PFSK-1 (cell line): ENCODE results near the gene C22orf15.

Source experiments
- FOXP2 ChIP-seq: optimal IDR thresholded peaks from 2 replicates; pipeline ENCODE3; 2011; ENCODE audit warnings: borderline replicate concordance, control low read depth, inconsistent platforms; ENCODE audit not compliant: insufficient read depth; ENCODE audit errors: extremely low read length, extremely low read depth
- POLR2AphosphoS5 ChIP-seq: IDR thresholded peaks from 2 replicates; pipeline ENCODE4 v1.6.1; 2012; ENCODE audit warnings: low read depth, mild to moderate bottlenecking, control low read depth, low read length, moderate library complexity
- SIN3A ChIP-seq: IDR thresholded peaks from 2 replicates; pipeline ENCODE4 v1.6.1; 2012; ENCODE audit warnings: mild to moderate bottlenecking, low read length, moderate library complexity, borderline replicate concordance; ENCODE audit not compliant: insufficient read depth
- TAF1 ChIP-seq: IDR thresholded peaks from 2 replicates; pipeline ENCODE4 v1.6.1; 2012; ENCODE audit warnings: low read length, control low read depth, borderline replicate concordance; ENCODE audit not compliant: insufficient read depth
- TF ChIP-seq, protein P1 (sequence below), 2 experiments: IDR thresholded peaks; 2 replicates each; pipeline versions ENCODE4 v1.6.1 to v1.8.0; 2011 to 2012; ENCODE audit warnings: low read depth in 2 of 2, low read length in 2 of 2, control low read depth in 1 of 2, inconsistent platforms in 1 of 2, mild to moderate bottlenecking in 1 of 2, moderate library complexity in 1 of 2; ENCODE audit not compliant: insufficient read depth in 1 of 2

Gene C22orf15

DNA sequence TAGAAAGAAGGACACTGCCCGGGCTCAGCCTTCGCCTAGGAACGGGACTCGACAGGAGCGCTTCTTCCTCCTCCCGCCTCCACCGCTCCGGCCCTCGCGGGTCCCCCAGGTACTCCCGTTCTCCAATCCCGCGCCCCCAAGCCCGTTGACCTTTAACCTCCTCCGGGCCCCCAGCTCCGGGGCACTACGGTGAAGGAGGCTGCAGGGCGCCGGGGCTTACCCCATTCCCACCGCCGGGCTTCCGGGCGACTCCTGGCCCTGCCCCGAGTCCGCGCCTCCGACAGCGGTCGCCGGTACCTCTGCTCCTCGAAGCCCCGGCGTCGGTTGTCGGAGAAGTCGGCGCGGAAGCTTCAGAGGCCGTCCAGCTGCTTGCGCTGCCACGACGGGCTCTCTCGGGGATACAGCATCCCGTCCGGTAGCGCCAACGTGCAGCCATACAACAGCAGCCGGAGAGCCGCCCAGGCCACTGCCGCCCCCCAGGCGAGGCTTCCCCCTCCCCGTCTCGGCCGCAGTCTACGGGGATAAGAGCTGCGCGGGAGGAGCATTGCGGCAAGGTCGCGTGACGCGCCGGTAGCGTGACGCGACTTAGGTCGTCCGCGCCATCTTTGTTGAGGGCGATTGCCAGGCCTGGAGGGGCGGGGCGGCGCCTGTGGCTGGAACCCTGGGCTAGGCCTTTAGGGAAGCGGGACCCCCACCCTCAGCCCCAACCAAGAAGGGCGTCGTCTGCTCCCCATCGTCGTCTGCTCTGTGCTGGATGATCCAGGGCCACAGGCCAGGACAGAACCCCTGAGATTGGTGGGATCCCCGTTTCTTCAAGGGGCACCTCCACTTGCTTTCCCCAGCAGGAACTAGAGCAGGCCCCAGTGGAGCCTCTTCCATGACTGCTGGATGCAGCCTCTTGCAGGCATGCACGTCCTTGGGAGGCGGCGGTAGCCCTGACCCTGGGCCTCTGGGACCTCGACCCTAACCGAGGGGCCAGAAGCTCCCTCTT is 45.7 kb upstream of the C22orf15 start:
- TF ChIP-seq, protein P1, sequence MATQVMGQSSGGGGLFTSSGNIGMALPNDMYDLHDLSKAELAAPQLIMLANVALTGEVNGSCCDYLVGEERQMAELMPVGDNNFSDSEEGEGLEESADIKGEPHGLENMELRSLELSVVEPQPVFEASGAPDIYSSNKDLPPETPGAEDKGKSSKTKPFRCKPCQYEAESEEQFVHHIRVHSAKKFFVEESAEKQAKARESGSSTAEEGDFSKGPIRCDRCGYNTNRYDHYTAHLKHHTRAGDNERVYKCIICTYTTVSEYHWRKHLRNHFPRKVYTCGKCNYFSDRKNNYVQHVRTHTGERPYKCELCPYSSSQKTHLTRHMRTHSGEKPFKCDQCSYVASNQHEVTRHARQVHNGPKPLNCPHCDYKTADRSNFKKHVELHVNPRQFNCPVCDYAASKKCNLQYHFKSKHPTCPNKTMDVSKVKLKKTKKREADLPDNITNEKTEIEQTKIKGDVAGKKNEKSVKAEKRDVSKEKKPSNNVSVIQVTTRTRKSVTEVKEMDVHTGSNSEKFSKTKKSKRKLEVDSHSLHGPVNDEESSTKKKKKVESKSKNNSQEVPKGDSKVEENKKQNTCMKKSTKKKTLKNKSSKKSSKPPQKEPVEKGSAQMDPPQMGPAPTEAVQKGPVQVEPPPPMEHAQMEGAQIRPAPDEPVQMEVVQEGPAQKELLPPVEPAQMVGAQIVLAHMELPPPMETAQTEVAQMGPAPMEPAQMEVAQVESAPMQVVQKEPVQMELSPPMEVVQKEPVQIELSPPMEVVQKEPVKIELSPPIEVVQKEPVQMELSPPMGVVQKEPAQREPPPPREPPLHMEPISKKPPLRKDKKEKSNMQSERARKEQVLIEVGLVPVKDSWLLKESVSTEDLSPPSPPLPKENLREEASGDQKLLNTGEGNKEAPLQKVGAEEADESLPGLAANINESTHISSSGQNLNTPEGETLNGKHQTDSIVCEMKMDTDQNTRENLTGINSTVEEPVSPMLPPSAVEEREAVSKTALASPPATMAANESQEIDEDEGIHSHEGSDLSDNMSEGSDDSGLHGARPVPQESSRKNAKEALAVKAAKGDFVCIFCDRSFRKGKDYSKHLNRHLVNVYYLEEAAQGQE (IDR thresholded peaks at IDR 0.05; ENCODE audit: insufficient read depth in 1 of 2, low read depth in 2 of 2, low read length in 2 of 2) = no peak
- TF ChIP-seq POLR2AphosphoS5 (peak; percentile 90), TAF1 (0 out of 2 replicates have a peak, but pooled peaks have one; percentile 59), FOXP2 (peak; percentile 90)

DNA sequence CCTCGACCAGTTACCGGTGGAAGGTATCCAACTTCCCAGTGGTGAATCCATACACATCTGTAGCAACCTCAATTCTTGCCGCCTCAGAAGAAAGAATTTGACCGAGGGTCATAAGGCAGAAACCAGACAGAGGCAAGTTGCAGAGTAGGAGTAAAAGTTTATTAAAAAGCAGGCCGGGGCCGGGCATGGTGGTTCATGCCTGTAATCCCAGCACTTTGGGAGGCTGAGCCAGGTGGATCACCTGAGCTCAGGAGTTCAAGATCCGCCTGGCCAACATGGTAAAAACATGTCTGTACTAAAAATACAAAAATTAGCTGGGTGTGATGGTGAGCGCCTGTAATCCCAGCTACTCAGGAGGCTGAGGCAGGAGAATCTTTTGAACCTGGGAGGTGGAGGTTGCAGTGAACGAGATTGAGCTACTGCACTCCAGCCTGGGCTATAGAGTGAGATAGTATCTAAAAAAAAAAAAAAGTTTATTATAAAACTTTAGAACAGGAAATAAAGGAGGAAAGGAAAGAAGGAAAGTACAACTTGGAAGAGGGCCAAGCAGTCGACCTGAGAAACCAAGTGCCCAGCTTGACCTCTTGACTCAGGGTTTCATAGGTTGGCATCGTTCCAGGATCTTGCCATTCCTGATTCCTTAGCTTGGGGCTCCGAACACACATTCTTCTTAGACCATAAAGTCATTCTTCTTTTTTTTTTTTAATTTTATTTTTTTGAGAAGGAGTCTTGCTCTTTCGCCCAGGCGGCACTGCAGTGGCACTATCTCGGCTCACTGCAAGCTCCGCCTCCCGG is 44.2 kb upstream of the C22orf15 start:
- no peak for TF ChIP-seq TAF1
- TF ChIP-seq, protein P1 (IDR thresholded peaks at IDR 0.05; ENCODE audit: insufficient read depth in 1 of 2, low read depth in 2 of 2, low read length in 2 of 2) = no peak
- no peak for TF ChIP-seq POLR2AphosphoS5
- TF ChIP-seq FOXP2 = no peak
- TF ChIP-seq SIN3A = no peak

DNA sequence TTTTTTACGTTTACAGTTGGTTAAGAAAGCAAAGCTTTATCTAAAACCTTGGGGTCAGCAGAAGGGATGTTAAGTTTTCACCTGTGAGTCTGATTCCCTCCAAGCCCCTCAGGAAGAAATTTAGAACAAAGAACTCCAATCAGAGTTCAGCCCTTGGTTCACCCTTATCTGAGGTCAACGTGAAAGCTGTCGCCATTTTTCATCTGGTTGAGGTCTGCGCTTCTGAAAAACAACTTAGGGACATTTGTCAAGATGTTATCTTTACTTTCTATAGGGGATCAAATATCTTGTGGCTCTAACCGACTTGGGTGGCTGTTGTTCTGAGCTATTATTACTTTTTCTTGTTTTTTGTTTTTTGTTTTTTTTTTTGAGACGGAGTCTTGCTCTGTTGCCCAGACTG is 41.9 kb upstream of the C22orf15 start:
- TF ChIP-seq FOXP2 = no peak
- TF ChIP-seq POLR2AphosphoS5 = no peak
- no peak for TF ChIP-seq TAF1
- no peak for TF ChIP-seq SIN3A
- TF ChIP-seq, protein P1 (IDR thresholded peaks at IDR 0.05; ENCODE audit: insufficient read depth in 1 of 2, low read depth in 2 of 2, low read length in 2 of 2) = no peak

DNA sequence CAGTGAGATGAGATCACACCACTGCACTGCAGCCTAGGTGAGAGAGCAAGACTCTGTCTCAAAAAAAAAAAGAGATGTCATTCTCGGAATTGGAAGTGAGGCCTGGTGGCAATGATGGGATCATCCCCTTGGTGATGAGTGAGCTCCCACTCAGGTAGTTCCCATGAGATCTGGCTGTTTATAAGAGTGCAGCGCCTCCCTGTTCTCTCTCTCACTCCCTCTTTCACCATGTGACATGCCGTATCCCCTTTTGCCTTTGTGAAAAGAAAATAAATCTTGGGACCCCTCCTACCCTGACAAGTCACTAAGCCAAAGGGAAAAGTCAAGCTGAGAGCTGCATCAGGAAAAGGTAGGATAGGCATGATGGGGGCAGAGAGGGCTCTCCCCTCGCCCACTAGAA is 40.6 kb upstream of the C22orf15 start:
- TF ChIP-seq FOXP2 (no peak), POLR2AphosphoS5 (no peak), TAF1 (no peak), SIN3A (no peak)
- TF ChIP-seq, protein P1 (IDR thresholded peaks at IDR 0.05; ENCODE audit: insufficient read depth in 1 of 2, low read depth in 2 of 2, low read length in 2 of 2) = no peak
